ENCODE data around the gene EMP3.

EMP3 gene

DNA sequence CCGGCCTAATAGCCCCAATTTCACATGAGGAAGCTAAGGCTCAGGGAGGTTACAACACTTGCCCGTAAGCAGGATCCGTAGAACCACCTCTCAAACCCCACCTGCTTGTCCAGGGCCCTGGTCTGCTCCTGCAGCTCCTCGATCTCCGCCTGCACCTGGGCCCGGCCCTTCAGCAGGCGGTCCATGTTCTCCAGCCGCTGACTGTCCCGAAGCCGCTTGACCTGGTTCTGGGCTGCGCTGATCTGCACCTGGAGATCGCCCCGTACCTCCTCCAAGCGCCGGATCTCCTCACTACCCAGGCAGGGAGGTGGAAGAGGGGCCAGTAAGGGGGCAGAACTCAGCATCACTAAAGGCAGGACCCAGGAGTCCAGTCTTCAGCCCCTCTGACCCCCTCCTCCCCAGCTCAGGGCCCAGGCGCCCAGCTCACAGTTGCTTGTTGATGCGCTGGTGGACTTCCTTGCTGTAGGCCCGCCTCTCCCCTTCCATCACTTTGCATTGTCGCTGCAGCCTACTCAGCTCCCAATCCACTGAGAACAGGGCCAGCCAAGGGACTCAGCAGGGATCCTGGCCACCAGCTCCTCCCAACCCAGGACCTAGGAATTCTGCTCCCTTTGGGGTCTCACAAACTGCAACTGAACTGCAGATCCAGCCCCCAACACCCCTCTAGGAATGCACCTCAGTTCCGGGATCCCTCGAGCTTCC lies 6.9 kb upstream of the EMP3 start:
- DNase-seq (ENCODE audit: low spot score) = no peak

- DNase-seq (ENCODE audit: low spot score) = peak; percentile 93
These were observed 5.5 kb upstream of the EMP3 start for GRCh38 chr19:48319647-48320541.

GRCh38 chr19:48321372-48321621 lies 4.1 kb upstream of the EMP3 start:
- peak; percentile 98 for DNase-seq (ENCODE audit: low spot score)

DNA sequence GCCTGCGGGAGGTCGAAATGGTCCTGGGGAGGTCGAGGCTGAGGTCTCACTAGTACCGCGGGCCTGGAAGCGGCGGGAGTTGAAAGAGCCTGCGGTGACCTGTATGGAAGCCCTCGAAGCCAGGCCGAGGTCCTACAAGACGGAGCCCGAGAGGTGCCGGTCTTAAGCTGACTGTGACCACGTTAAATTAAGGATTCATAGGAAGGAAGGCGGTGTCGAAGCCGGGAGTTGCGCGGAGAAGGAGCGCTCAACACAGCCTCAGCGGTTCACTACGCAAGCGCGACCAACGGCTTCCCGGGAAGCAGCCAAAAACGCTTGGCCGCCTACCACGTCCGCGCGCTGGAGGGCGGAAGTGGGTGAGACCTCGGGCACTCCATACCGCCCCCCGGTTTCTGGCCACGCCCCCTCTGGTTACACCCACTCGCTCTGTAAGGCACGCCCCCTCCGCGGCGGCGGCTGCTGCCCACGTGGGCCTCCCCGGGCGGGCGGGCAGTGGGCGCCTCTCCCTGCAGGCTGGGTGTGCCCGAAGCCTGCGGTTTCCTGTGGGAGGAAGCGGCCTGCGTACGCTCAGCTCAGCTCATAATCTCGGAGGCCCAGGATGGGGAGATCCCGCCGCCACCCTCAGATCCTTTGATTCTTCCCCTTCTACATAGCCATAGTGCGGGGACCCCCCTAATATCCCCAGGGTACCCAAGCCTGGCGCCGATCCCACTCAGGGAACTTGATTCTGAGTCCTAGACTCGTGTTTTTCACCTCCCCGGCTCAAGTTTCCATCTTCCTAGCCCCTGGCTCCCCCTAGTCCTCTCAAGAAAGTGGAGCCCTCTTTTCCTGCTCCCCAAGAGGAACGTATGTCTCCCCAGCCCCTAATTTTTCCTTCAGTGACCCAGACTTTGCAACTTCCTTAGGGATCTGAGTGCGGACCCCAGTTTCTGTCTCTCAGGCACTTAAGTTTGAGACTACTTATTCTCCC lies 3.4 kb upstream of the EMP3 start:
- DNase-seq (ENCODE audit: low spot score) = peak; percentile 97

- DNase-seq (ENCODE audit: low spot score) = no peak
These were observed 4.0 kb downstream of the EMP3 start for GRCh38 chr19:48329167-48329891.

- DNase-seq (ENCODE audit: low spot score) = peak; percentile 89
These were observed 4.8 kb downstream of the EMP3 start for GRCh38 chr19:48330012-48330681.

DNA sequence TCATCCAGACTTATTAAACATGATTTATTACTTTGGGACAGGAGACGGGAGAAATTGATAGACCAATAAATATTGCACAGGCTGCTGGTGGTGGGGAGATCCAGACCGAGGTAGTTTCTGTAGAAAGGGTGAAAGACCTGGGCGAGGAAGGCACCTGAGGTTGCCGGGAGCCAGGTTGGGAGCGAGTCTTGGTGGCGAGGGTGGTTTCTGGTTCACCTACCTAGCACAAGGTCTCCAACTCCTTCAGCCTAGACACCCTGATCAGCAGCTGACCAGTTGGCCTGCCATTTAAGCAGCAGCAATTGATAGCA lies 7.0 kb downstream of the EMP3 start:
- DNase-seq (ENCODE audit: low spot score) = no peak

- DNase-seq (ENCODE audit: low spot score) = peak; percentile 83
These were observed 7.5 kb downstream of the EMP3 start for GRCh38 chr19:48332662-48333466.

DNA sequence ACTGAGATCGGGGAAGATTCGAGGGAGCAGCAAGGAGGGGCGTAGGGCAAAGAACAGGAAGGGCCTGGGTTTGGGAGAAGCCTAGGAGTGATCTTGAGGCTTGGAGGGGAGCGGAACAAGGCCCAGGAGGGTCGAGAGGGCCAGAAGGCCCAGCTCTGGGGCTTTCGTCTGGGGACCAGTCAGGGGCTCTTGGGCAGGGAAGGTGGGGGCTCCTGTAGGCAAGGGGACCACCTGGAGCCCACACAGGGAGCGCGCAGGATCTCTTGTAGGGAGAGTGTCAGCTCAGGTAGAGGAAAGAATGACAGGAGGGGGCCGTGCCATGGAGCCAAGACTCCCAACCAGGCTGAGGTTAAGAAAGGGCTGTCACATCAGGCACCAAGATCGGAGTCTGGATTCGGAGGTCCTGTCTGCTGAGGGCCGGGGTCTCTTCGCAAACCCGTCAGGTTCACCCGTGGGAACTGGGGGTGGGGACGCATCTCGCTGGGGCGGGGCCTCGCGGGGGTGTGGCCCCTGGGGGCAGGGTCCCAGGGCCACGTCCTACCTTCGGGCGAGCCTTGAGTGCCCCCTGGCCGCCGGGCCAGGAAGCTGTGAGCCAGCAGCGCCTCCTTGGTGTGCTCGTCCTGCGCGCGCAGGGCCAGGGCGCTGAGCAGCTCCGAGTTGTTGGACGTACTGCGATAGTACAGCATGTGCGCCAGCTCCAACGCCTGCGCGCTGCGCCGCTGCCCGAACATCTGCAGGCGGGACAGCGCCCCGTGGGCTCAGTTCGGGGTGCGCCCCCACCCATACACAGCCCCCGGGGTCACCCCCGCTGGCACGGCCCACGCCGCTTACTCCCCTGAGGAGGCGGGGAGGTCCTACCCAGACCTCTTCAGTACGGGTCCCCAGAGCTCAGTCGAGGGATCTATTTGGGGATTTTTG lies 8.4 kb downstream of the EMP3 start:
- DNase-seq (ENCODE audit: low spot score) = peak; percentile 92

DNA sequence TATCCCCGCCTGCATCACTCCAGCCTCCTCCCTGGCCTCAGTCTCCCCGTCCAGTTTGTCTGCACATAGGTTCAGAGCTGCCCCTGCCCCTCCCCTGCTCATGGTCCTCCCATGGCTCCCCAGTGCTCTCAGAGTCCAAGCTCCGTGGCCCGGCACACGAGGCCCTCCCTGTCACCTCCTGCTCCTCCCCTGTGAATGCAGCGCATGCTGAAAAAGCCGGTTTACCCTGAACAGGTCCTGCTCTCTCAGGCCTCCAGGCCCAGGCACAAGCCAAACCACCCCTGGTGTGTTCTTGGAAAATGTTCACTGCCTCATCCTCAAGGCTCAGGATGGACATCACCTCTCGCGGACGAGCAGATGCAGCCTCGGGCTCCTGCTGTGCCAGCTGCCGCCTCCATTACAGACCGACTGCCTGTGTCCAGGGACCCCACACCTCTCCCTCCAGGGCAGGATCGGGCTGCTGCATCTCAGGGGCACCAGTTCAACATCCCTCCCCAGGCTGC lies 13.0 kb downstream of the EMP3 start:
- DNase-seq (ENCODE audit: low spot score) = no peak

- DNase-seq (ENCODE audit: low spot score) = no peak
These were observed 13.6 kb downstream of the EMP3 start for GRCh38 chr19:48338802-48339503.

DNA sequence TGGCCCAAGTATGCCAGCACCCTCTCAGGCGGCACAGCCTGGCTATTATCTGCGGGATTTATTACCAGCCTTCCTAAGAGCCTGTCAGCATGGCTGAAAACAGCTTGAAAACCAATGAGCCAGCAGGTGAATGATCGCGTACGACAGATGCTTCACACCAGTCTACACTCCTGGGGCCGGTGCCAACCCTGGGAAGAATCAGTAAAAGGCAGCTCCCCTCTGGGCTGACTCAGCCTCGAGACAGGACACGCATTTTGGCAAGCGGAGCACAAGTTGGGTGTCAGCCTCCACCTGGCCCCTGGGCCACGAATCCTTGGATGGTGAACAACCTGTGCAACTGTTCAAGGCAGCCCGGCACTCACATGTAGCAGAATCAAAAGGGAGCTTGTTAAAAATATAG lies 15.6 kb downstream of the EMP3 start:
- no peak for DNase-seq (ENCODE audit: low spot score)

- no peak for DNase-seq (ENCODE audit: low spot score)
These were observed 16.4 kb downstream of the EMP3 start for GRCh38 chr19:48341515-48342413.

- DNase-seq (ENCODE audit: low spot score) = no peak
These were observed 17.0 kb downstream of the EMP3 start for GRCh38 chr19:48342414-48342738.

- DNase-seq (ENCODE audit: low spot score) = no peak
These were observed 17.6 kb downstream of the EMP3 start for GRCh38 chr19:48342841-48343540.

DNA sequence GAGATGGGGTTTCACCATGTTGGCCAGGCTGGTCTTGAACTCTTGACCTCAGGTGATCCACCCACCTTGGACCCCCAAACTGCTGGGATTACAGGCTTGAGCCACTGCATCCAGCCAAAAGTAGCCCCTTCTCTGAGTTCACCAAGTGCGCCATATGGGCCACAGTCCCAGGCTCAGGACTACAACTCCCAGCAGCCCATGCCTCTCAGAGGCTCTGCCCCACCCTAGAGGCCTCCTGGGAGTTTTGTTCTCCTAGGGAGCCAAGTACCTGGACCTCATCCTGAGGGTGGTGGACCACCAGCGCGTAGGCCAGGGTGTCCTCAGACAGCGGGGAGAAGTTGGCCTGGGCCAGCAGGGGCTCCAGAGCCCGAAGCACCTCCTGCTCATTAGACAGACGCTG lies 19.5 kb downstream of the EMP3 start:
- DNase-seq (ENCODE audit: low spot score) = no peak

GRCh38 chr19:48346191-48346590 lies 20.8 kb downstream of the EMP3 start:
- no peak for DNase-seq (ENCODE audit: low spot score)

Measured in ecto neural progenitor cell (in vitro differentiated cells).